ENCODE measurements around the gene ZCCHC14. TPM values are rescaled to one million over a fixed set of nuclear protein-coding genes. Genes with fewer than 3 reads are reported as not detected.
A peak's percentile ranks its signal among the peaks of the same experiment; 100 is the strongest.

Gene ZCCHC14
- total and polyA plus RNA-seq, 2 of the 13 experiments (the other 11 are each of a cell fraction or from before 2014, with no cell fraction given) = 12.4 to 12.5 TPM

DNA sequence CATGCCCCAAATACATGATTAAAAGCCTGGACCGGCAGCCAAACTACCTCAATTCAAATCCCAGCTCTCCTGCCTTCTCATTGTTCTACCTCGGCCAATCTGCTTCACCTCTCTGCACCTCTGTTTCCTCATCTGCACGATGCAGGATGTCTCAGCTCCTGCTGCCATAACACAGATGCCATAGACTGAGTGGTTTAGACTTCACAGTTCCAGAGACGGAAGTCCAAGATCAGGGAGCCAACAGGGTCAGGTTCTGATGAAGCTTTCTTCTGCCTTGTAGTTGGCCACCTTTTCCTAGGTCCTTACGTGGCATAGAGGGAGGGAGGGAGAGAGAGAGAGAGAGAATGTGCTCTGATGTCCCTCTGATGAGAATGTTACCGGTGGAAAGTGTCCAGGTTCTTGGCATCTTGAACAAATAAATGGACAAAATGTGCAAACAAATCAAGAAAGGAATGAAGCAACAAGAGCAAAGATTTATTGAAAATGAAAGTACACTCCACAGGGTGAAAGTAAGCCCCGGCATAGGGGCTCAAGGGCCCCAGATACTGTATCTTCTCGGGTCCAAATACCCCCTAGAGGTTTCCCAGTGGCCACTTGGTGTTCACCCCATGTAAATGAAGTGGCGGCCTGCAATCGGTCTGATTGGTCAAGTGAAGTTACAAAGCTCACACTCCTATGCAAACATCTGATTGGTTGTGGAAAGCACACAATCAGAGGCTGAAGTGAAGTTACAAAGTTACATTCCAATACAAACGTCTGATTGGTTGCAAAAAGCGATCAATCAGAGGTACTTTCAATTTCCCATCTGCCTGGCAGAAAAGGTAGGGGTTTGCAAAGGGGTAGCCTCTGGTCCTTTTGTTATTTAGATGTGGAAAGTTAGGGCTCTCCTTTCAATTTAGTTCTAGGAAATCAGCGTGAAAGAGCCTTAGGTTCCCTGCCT is 43.3 kb upstream of the ZCCHC14 start (continued):
- TF ChIP-seq, protein P1, sequence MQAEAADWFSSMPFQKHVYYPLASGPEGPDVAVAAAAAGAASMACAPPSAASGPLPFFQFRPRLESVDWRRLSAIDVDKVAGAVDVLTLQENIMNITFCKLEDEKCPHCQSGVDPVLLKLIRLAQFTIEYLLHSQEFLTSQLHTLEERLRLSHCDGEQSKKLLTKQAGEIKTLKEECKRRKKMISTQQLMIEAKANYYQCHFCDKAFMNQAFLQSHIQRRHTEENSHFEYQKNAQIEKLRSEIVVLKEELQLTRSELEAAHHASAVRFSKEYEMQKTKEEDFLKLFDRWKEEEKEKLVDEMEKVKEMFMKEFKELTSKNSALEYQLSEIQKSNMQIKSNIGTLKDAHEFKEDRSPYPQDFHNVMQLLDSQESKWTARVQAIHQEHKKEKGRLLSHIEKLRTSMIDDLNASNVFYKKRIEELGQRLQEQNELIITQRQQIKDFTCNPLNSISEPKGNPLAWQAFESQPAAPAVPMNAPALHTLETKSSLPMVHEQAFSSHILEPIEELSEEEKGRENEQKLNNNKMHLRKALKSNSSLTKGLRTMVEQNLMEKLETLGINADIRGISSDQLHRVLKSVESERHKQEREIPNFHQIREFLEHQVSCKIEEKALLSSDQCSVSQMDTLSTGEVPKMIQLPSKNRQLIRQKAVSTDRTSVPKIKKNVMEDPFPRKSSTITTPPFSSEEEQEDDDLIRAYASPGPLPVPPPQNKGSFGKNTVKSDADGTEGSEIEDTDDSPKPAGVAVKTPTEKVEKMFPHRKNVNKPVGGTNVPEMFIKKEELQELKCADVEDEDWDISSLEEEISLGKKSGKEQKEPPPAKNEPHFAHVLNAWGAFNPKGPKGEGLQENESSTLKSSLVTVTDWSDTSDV (CRISPR knock-in tag; IDR thresholded peaks at IDR 0.05) = no peak
- TF ChIP-seq, protein P2, sequence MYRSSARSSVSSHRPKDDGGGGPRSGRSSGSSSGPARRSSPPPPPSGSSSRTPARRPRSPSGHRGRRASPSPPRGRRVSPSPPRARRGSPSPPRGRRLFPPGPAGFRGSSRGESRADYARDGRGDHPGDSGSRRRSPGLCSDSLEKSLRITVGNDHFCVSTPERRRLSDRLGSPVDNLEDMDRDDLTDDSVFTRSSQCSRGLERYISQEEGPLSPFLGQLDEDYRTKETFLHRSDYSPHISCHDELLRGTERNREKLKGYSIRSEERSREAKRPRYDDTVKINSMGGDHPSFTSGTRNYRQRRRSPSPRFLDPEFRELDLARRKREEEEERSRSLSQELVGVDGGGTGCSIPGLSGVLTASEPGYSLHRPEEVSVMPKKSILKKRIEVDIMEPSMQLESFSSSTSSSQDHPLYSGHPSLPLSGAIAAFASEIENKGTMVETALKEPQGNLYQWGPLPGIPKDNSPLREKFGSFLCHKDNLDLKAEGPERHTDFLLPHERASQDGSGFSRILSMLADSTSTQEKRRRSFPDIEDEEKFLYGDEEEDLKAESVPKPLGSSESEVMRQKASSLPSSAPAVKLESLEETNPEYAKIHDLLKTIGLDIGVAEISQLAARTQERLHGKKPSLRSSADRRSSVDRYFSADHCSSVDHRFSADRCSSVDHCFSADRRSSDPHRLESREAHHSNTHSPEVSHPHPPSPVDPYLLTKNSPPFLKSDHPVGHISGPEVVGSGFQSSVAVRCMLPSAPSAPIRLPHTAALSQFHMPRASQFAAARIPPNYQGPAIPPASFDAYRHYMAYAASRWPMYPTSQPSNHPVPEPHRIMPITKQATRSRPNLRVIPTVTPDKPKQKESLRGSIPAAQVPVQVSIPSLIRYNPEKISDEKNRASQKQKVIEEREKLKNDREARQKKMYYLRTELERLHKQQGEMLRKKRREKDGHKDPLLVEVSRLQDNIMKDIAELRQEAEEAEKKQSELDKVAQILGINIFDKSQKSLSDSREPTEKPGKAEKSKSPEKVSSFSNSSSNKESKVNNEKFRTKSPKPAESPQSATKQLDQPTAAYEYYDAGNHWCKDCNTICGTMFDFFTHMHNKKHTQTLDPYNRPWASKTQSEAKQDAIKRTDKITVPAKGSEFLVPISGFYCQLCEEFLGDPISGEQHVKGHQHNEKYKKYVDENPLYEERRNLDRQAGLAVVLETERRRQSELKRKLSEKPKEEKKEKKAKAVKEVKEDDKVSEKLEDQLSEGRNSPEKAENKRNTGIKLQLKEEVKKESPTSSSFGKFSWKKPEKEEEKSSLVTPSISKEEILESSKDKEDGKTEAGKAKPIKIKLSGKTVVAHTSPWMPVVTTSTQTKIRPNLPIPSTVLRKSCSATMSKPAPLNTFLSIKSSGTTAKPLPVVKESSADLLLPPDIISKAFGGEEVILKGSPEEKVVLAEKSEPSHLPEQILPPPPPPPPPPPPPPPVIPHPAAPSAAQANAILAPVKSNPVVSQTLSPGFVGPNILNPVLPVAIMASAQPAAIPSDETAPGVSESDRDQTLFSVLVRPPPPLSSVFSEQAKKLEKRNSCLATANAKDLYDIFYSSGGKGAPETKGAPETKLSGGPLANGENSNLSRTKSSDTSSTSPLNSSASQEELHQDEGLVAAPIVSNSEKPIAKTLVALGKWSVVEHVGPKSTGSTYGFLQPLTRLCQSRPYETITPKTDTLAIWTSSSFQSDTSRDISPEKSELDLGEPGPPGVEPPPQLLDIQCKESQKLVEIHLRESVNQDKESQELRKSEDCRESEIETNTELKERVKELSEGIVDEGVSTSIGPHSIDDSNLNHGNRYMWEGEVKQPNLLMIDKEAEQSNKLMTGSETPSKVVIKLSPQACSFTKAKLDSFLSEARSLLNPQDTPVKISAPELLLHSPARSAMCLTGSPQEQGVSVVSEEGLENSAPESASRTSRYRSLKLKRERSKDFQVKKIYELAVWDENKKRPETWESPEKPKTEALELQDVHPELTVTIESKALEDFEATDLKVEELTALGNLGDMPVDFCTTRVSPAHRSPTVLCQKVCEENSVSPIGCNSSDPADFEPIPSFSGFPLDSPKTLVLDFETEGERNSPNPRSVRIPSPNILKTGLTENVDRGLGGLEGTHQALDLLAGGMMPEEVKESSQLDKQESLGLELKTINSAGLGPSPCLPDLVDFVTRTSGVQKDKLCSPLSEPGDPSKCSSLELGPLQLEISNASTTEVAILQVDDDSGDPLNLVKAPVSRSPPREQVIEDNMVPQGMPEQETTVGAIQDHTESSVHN (CRISPR knock-in tag; IDR thresholded peaks at IDR 0.05) = peak; percentile 68; the same call in 1 of the 2 replicates
- TF ChIP-seq, protein P3, sequence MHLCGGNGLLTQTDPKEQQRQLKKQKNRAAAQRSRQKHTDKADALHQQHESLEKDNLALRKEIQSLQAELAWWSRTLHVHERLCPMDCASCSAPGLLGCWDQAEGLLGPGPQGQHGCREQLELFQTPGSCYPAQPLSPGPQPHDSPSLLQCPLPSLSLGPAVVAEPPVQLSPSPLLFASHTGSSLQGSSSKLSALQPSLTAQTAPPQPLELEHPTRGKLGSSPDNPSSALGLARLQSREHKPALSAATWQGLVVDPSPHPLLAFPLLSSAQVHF (CRISPR knock-in tag; IDR thresholded peaks at IDR 0.05) = no peak
- TF ChIP-seq ZNF207 (IDR thresholded peaks at IDR 0.05; ENCODE audit: borderline replicate concordance) (no peak), ATAD3A (CRISPR knock-in tag; IDR thresholded peaks at IDR 0.05) (no peak), IRF2 (CRISPR knock-in tag; IDR thresholded peaks at IDR 0.05) (peak; percentile 17; the same call in 1 of the 2 replicates), CENPT (CRISPR knock-in tag; IDR thresholded peaks at IDR 0.05; ENCODE audit: low read depth) (no peak), ERF (CRISPR knock-in tag; IDR thresholded peaks at IDR 0.05) (no peak), ZMAT3 (CRISPR knock-in tag; conservative IDR thresholded peaks at IDR 0.05) (no peak)
- TF ChIP-seq, protein P4, sequence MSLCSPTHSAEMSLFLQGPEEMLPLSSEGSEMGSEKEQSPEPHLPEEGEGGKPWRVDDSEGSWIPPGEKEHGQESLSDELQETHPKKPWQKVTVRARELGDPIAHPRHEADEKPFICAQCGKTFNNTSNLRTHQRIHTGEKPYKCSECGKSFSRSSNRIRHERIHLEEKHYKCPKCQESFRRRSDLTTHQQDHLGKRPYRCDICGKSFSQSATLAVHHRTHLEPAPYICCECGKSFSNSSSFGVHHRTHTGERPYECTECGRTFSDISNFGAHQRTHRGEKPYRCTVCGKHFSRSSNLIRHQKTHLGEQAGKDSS (CRISPR knock-in tag; IDR thresholded peaks at IDR 0.05; ENCODE audit: borderline replicate concordance, low read depth) = 0 out of 2 replicates have a peak, but pooled peaks have one; percentile 16
- TF ChIP-seq, protein P5, sequence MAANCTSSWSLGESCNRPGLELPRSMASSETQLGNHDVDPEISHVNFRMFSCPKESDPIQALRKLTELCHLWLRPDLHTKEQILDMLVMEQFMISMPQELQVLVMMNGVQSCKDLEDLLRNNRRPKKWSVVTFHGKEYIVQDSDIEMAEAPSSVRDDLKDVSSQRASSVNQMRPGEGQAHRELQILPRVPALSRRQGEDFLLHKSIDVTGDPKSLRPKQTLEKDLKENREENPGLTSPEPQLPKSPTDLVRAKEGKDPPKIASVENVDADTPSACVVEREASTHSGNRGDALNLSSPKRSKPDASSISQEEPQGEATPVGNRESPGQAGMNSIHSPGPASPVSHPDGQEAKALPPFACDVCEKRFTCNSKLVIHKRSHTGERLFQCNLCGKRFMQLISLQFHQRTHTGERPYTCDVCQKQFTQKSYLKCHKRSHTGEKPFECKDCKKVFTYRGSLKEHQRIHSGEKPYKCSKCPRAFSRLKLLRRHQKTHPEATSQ (CRISPR knock-in tag; IDR thresholded peaks at IDR 0.05; ENCODE audit: borderline replicate concordance) = no peak

Measured in HepG2 (cell line).